ENCODE measurements around the gene ZNF3. TPM values are rescaled to one million over a fixed set of nuclear protein-coding genes. Genes with fewer than 3 reads are reported as not detected.

ZNF3 gene
- total RNA-seq, 1 donor from 2014 or later = 6.9 TPM

DNA sequence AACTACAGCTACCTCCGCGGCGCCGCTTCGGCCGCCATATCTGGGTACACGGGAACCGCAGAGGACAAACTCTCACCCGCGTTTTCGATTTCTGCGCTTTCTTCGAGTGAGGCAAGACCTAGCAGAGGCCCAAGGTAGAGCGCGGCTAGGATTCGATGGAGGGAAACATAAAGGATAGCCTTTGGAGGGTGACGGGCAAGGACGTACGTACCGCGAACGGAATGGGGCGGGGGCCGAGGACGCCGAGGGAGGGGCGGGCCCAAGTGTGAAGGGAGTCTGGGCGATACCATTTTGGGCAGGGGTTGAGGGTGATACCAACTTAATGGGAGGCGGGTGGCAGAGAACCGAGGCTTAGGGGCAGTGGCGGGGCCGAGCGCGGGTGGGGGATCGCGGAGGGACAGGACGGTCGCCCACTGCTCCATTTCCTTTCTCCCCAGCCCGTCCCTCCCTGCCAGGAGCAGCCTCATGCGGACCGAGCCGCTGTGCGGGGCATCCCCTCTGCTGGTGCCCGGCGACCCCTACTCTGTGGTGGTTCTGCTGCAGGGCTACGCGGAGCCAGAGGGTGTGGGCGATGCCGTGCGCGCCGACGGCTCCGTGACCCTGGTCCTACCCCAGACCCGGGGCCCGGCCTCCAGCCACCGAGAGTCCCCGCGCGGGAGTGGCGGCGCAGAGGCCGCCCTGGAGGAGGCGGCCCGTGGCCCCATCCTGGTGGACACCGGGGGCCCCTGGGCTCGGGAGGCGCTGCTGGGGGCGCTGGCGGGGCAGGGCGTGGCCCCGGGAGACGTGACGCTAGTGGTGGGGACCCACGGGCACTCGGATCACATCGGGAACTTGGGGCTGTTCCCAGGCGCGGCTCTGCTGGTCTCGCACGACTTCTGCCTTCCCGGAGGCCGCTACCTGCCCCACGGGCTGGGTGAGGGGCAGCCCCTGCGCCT, 45.7 kb upstream of the ZNF3 start, which contains the start of gene MBLAC1:
TSS of gene MBLAC1 (plus strand) at position 37 of the 935 bp plus-strand sequence. CDS start at position 466, 429 bp downstream.
- no peaks in the 10 kb centered on the region for H3K27me3 ChIP-seq
- intact Hi-C loops (cut with DNase I) = loop anchor here (1.0 to 10.0 kb wide), 3 partner anchors 22 to 298 kb away; partner anchors contain the start of genes AP4M1, LAMTOR4, MCM7 and MEPCE

DNA sequence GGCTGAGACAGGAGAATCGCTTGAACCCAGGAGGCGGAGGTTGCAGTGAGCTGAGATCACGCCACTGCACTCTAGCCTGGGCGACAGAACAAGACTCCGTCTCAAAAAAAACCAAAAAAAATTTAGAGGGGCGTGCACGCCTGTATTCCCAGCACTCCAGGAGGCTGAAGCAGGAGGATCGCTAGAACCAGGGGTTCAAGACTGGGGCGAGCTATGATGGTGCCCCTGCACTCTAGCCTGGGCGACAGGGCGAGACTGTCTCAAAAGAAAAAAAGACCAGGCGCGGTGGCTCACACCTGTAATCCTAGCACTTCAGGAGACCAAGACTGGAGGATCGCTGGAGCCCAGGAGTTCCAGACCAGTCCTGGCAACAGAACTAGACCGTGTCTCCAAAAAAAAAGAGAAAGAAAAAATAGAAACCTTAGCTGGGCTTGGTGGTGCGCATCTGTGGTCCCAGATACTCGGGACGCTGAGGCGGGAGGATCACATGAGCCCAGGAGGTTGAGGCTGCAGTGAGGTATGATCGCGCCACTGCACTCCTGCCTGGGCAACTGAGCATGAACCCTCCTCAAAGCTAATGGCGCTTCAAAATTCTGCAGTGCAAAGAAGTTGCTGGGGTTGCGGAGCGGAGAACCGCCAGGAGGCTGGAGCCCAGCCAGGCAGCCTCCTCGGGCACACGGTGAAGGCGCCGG, 44.9 kb upstream of the ZNF3 start:
- peaks cover 0 to 14% of the 10 kb centered on the region in 2 donors for H3K4me1 ChIP-seq
- H3K36me3 ChIP-seq = no peaks in the 10 kb centered on the region
- H3K27me3 ChIP-seq = no peaks in the 10 kb centered on the region
- H3K4me3 ChIP-seq = peak overlapping the region; percentile 79 to 99
- TF ChIP-seq, protein P1, sequence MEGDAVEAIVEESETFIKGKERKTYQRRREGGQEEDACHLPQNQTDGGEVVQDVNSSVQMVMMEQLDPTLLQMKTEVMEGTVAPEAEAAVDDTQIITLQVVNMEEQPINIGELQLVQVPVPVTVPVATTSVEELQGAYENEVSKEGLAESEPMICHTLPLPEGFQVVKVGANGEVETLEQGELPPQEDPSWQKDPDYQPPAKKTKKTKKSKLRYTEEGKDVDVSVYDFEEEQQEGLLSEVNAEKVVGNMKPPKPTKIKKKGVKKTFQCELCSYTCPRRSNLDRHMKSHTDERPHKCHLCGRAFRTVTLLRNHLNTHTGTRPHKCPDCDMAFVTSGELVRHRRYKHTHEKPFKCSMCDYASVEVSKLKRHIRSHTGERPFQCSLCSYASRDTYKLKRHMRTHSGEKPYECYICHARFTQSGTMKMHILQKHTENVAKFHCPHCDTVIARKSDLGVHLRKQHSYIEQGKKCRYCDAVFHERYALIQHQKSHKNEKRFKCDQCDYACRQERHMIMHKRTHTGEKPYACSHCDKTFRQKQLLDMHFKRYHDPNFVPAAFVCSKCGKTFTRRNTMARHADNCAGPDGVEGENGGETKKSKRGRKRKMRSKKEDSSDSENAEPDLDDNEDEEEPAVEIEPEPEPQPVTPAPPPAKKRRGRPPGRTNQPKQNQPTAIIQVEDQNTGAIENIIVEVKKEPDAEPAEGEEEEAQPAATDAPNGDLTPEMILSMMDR (IDR thresholded peaks at IDR 0.05) = no peak
- intact Hi-C loops (cut with DNase I) = loop anchor here (2.0 to 10.0 kb wide), 2 partner anchors 22 to 298 kb away; partner anchors contain the start of genes LAMTOR4, MEPCE and ZCWPW1
- no peak for DNase-seq (ENCODE audit: low spot score in 2 of 2)
- H3K27ac ChIP-seq = peak overlapping the region; percentile 87 to 98
- H3K9me3 ChIP-seq = no peaks in the 10 kb centered on the region

More for the DNA sequence above, 45.7 kb upstream of the ZNF3 start, which contains the start of gene MBLAC1:
- TF ChIP-seq, protein P1 (IDR thresholded peaks at IDR 0.05) = no peak
- H3K4me3 ChIP-seq = peak within 1 kb of the TSS; percentile 79 to 99
- H3K9me3 ChIP-seq = no peaks in the 10 kb centered on the region
- H3K27ac ChIP-seq = peak within 1 kb of the TSS; percentile 87 to 98
- peak; percentile 26 to 91 for DNase-seq (ENCODE audit: low spot score in 2 of 2)
- H3K36me3 ChIP-seq = no peaks in the 10 kb centered on the region
- peaks cover 0 to 14% of the 10 kb centered on the region in 2 donors for H3K4me1 ChIP-seq

GRCh38 chr7:100124301-100125230, 43.0 kb upstream of the ZNF3 start:
- intact Hi-C loops (cut with DNase I) = loop anchor here (10.0 kb wide), 1 partner anchor 300 kb away; the partner anchor contains the start of genes MEPCE and ZCWPW1
- H3K27ac ChIP-seq = no peak overlapping the region

DNA sequence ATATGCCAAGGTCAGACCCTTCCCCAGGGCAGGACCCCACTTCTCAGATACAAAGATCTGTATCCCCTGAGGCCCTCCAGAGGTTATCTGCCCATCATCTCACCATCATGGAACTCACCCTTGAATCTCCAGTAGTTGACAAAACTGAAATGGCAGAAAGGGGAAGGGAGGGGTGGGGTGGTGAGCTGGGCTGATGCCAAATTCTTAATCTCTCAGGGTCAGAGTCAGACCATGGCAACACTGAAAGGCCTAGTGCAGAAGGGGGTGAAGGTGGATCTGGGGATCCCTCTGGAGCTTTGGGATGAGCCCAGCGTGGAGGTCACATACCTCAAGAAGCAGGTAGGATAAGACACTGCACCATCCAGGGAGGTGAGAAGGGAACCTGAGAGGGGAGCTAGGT, 41.0 kb upstream of the ZNF3 start:
- Histone ChIP-seq H3K27ac (no peak overlapping the region), H3K9me3 (no peaks in the 10 kb centered on the region), H3K36me3 (no peaks in the 10 kb centered on the region), H3K4me1 (peaks cover 0 to 16% of the 10 kb centered on the region in 2 donors), H3K27me3 (no peaks in the 10 kb centered on the region), H3K4me3 (no peak overlapping the region)
- DNase-seq (ENCODE audit: low spot score in 2 of 2) = no peak
- intact Hi-C loops (cut with DNase I) = loop anchor here (10.0 kb wide), 1 partner anchor 302 kb away; the partner anchor contains the start of genes MEPCE and ZCWPW1
- TF ChIP-seq, protein P1 (IDR thresholded peaks at IDR 0.05) = no peak

More at GRCh38 chr7:100124301-100125230, 43.0 kb upstream of the ZNF3 start:
- TF ChIP-seq, protein P1 (IDR thresholded peaks at IDR 0.05) = no peak
- Histone ChIP-seq H3K4me3 (no peak overlapping the region), H3K36me3 (no peaks in the 10 kb centered on the region), H3K27me3 (no peaks in the 10 kb centered on the region), H3K9me3 (no peaks in the 10 kb centered on the region), H3K4me1 (peaks cover 0 to 20% of the 10 kb centered on the region in 2 donors)
- no peak for DNase-seq (ENCODE audit: low spot score in 2 of 2)

Data from ascending aorta (tissue), 2 donors.